Endothelial cell of umbilical vein (primary cell): ENCODE results near the gene KLK8. TPM values are rescaled to one million over a fixed set of nuclear protein-coding genes. Genes with fewer than 3 reads are reported as not detected.

Experiments used
- BruUV-seq: library from RNA; stranded (reverse); fragments of 400-500 nt; replicated peaks from 2 replicates; lab custom pipeline; 2021; lab: Mats Ljungman, UMichigan
- CTCF ChIA-PET: fragments of 300-600, 350-600 bp; sonication (Branson Sonifier 250); formaldehyde crosslinking; loops from one replicate; lab custom pipeline; 2021; ENCODE audit warnings: antibody characterized with exemption, inconsistent platforms; lab: Charles Lee
- POLR2A ChIA-PET: fragments of 300-600, 350-600 bp; sonication (Branson Sonifier 250); formaldehyde crosslinking; loops from one replicate; lab custom pipeline; 2021; ENCODE audit warnings: antibody characterized with exemption, inconsistent platforms; lab: Charles Lee
- DNase-seq: peaks from one replicate; pipeline ENCODE4 v3.0.0-alpha.2; 2011; ENCODE audit warnings: low read depth, low spot score
- FAIRE-seq: peaks from 2 replicates; lab custom pipeline; 2011; peaks lifted over from hg19 to GRCh38; lab: Jason Lieb, UNC
- H2AFZ ChIP-seq: 2 replicates; pipeline ENCODE4 v1.6.0; 2012; ENCODE audit warnings: low read depth, low read length, control low read depth, inconsistent platforms
- H3K27ac ChIP-seq: 2 replicates; pipeline ENCODE4 v1.5.1; 2011; ENCODE audit warnings: low read depth, mild to moderate bottlenecking, control low read depth, low read length, moderate library complexity; ENCODE audit not compliant: insufficient read depth
- H3K27me3 ChIP-seq, 2 experiments: 2 replicates each; pipeline versions ENCODE4 v1.6.0 to v1.6.1; 2011; ENCODE audit warnings: low read length in 2 of 2, mixed read lengths in 1 of 2; ENCODE audit not compliant: control insufficient read depth in 2 of 2, insufficient read depth in 2 of 2
- H3K36me3 ChIP-seq, 2 experiments: 2 replicates in 1 of 2; 3 replicates in 1 of 2; pipeline ENCODE4 v1.5.1; 2011; ENCODE audit warnings: low read length in 2 of 2, mild to moderate bottlenecking in 1 of 2, moderate library complexity in 1 of 2; ENCODE audit not compliant: control insufficient read depth in 2 of 2, insufficient read depth in 2 of 2; ENCODE audit errors: extremely low read depth in 1 of 2
- H3K4me1 ChIP-seq: 3 replicates; pipeline ENCODE4 v1.5.1; 2011; ENCODE audit warnings: mild to moderate bottlenecking, low read length; ENCODE audit not compliant: control insufficient read depth, insufficient read depth; ENCODE audit errors: extremely low read depth
- H3K4me2 ChIP-seq: 2 replicates; pipeline ENCODE4 v1.6.1; 2011; ENCODE audit warnings: low read length, control low read depth, mixed read lengths; ENCODE audit not compliant: insufficient read depth
- H3K4me3 ChIP-seq, 3 experiments: fragments of 200-600 bp in 1 of 3; sonication (generic), shearing (Covaris generic) in 1 of 3; replicated peaks in 1 of 3; 2 replicates each; pipeline ENCODE4 v1.5.1; 2011 to 2016; ENCODE audit warnings: control low read depth in 3 of 3, low read length in 3 of 3, mild to moderate bottlenecking in 2 of 3, inconsistent platforms in 1 of 3, low read depth in 1 of 3, moderate library complexity in 1 of 3; ENCODE audit not compliant: insufficient read depth in 1 of 3
- H3K79me2 ChIP-seq: 2 replicates; pipeline ENCODE4 v1.6.0; 2012; ENCODE audit warnings: low read length, inconsistent platforms; ENCODE audit not compliant: control insufficient read depth, insufficient read depth
- H3K9ac ChIP-seq: replicated peaks from 2 replicates; pipeline ENCODE3; 2011; ENCODE audit warnings: low read length, control low read depth; ENCODE audit not compliant: insufficient read depth; ENCODE audit errors: extremely low read depth
- H3K9me1 ChIP-seq: replicated peaks from 3 replicates; pipeline ENCODE4 v1.6.0; 2011; ENCODE audit warnings: mild to moderate bottlenecking, low read length; ENCODE audit not compliant: control insufficient read depth, insufficient read depth; ENCODE audit errors: extremely low read depth
- H3K9me3 ChIP-seq: replicated peaks from 2 replicates; pipeline ENCODE4 v1.5.1; 2012; ENCODE audit warnings: low read length, inconsistent platforms; ENCODE audit not compliant: control insufficient read depth, insufficient read depth
- H4K20me1 ChIP-seq: replicated peaks from 2 replicates; pipeline ENCODE3; 2011; ENCODE audit warnings: mild to moderate bottlenecking, low read length; ENCODE audit not compliant: control insufficient read depth, insufficient read depth; ENCODE audit errors: extremely low read depth
- EZH2 ChIP-seq: IDR thresholded peaks from 2 replicates; pipeline ENCODE4 v1.6.1; 2012; ENCODE audit warnings: borderline replicate concordance, low read depth, mild to moderate bottlenecking, moderate library complexity, low read length, inconsistent platforms; ENCODE audit not compliant: severe bottlenecking
- FOS ChIP-seq: IDR thresholded peaks from 2 replicates; pipeline ENCODE4 v1.6.1; 2011; ENCODE audit warnings: mild to moderate bottlenecking, low read length, moderate library complexity, borderline replicate concordance; ENCODE audit not compliant: insufficient read depth
- GATA2 ChIP-seq: IDR thresholded peaks from 2 replicates; pipeline ENCODE4 v1.7.0; 2011; ENCODE audit warnings: low read depth, mild to moderate bottlenecking, moderate library complexity, mixed read lengths, low read length; ENCODE audit not compliant: insufficient read length, insufficient read depth
- JUN ChIP-seq: IDR thresholded peaks from 2 replicates; pipeline ENCODE4 v1.6.1; 2011; ENCODE audit warnings: borderline replicate concordance, low read depth; ENCODE audit not compliant: insufficient read length, insufficient read depth
- MYC ChIP-seq: IDR thresholded peaks from one replicate; pipeline ENCODE4 v1.6.1; 2011; ENCODE audit warnings: mild to moderate bottlenecking, low read depth, low read length
- POLR2A ChIP-seq: IDR thresholded peaks from 2 replicates; pipeline ENCODE4 v1.6.1; 2012; ENCODE audit warnings: low read depth, mild to moderate bottlenecking, control low read depth, low read length
- POLR2AphosphoS5 ChIP-seq: IDR thresholded peaks from 2 replicates; pipeline ENCODE4 v1.6.1; 2012; ENCODE audit warnings: low read depth, mild to moderate bottlenecking, control low read depth, low read length, moderate library complexity; ENCODE audit not compliant: insufficient read depth
- dilution Hi-C: fragments of 300-500 bp; cut with MboI; formaldehyde crosslinking; loops from one replicate; pipeline ENCODE4 v1.15.0; 2019; ENCODE audit warnings: low sequenced_read_pairs; ENCODE audit not compliant: extremely low pct_ligation_motif_present
- intact Hi-C: fragments of 100-400 bp; cut with micrococcal nuclease; formaldehyde crosslinking; loops from one replicate; pipeline ENCODE4 v1.10.0; 2022
- polyA plus RNA-seq, 4 experiments: library from polyadenylated mRNA; depleted of rRNA in 3 of 4; stranded (reverse) in 3 of 4; unstranded in 1 of 4; fragments of >200 nt; gene quantifications; 2 replicates each; pipeline versions ENCODE4 v1.2.1 to v1.2.3, GENCODE V29; 2011 to 2012; ENCODE audit warnings: missing spikeins in 1 of 4
- total RNA-seq: library from RNA; stranded (reverse); gene quantifications from 2 replicates; pipeline ENCODE4 v1.2.3, GENCODE V29; 2021
- TF ChIP-seq, protein P1 (sequence below), 2 donors: IDR thresholded peaks; 1 replicate in 1 of 2; 2 replicates in 1 of 2; pipeline ENCODE4 v1.5.1; 2011; ENCODE audit warnings: low read length in 2 of 2, mild to moderate bottlenecking in 2 of 2, moderate library complexity in 2 of 2, control low read depth in 1 of 2, inconsistent platforms in 1 of 2, low read depth in 1 of 2; ENCODE audit not compliant: insufficient read depth in 1 of 2; ENCODE audit errors: extremely low read depth in 1 of 2
- TF ChIP-seq, protein P2 (sequence below): IDR thresholded peaks from 2 replicates; pipeline ENCODE4 v1.6.1; 2011; ENCODE audit not compliant: insufficient read depth, insufficient read length

KLK8 gene
- total and polyA plus RNA-seq, 2 donors (not counting 3 experiments of a cell fraction or from before 2014, with no cell fraction given) = not detected

- no TSS peak for BruUV-seq
- POLR2A ChIA-PET = no interaction called here
- no peak overlapping the region for H3K4me2 ChIP-seq
- intact Hi-C loops = no loop called here
- H3K36me3 ChIP-seq = no peaks in the 10 kb centered on the region
- dilution Hi-C loops = no loop called here
- H3K9ac ChIP-seq = no peak overlapping the region
- H3K9me3 ChIP-seq = no peaks in the 10 kb centered on the region
- no peaks in the 10 kb centered on the region for H3K79me2 ChIP-seq
- H4K20me1 ChIP-seq = no peaks in the 10 kb centered on the region
- H3K4me1 ChIP-seq = no peaks in the 10 kb centered on the region
- no peak overlapping the region for H3K27ac ChIP-seq
- H3K4me3 ChIP-seq = no peak overlapping the region
- FAIRE-seq (no peak), DNase-seq (no peak)
- TF ChIP-seq EZH2 = no peak
- TF ChIP-seq MYC = no peak
- TF ChIP-seq JUN = no peak
- TF ChIP-seq POLR2A = no peak
- no peak for TF ChIP-seq FOS
- no peak for TF ChIP-seq GATA2
- TF ChIP-seq, protein P1, sequence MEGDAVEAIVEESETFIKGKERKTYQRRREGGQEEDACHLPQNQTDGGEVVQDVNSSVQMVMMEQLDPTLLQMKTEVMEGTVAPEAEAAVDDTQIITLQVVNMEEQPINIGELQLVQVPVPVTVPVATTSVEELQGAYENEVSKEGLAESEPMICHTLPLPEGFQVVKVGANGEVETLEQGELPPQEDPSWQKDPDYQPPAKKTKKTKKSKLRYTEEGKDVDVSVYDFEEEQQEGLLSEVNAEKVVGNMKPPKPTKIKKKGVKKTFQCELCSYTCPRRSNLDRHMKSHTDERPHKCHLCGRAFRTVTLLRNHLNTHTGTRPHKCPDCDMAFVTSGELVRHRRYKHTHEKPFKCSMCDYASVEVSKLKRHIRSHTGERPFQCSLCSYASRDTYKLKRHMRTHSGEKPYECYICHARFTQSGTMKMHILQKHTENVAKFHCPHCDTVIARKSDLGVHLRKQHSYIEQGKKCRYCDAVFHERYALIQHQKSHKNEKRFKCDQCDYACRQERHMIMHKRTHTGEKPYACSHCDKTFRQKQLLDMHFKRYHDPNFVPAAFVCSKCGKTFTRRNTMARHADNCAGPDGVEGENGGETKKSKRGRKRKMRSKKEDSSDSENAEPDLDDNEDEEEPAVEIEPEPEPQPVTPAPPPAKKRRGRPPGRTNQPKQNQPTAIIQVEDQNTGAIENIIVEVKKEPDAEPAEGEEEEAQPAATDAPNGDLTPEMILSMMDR (IDR thresholded peaks at IDR 0.05; ENCODE audit: extremely low read depth in 1 of 2, insufficient read depth in 1 of 2, low read depth in 1 of 2, low read length in 2 of 2) = no peak
- TF ChIP-seq POLR2AphosphoS5 = no peak
- TF ChIP-seq, protein P2, sequence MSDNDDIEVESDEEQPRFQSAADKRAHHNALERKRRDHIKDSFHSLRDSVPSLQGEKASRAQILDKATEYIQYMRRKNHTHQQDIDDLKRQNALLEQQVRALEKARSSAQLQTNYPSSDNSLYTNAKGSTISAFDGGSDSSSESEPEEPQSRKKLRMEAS = no peak
- no peaks in the 10 kb centered on the region for H3K27me3 ChIP-seq
- CTCF ChIA-PET = interaction anchor here (1.0 kb wide), 1 partner anchor 18 kb away, joined by 3 read pairs; no protein-coding TSS in a partner anchor
- no peak overlapping the region for H2AFZ ChIP-seq
- no peaks in the 10 kb centered on the region for H3K9me1 ChIP-seq
These were observed 1.3 kb upstream of the KLK8 start for GRCh38 chr19:51002542-51003311.
